CD4-positive, alpha-beta T cell treated with Interleukin-21 for 1 hour (primary cell): ENCODE measurements around the gene PLEKHN1.
"Not testable (repeated sequence)": the region's sequence is repeated elsewhere in the genome, so short reads cannot be mapped to it uniquely, and the experiment has no call there.

ENCODE experiments used
- DNase-seq: peaks from one replicate; pipeline ENCODE4 v3.0.0-alpha.2; 2020

Gene PLEKHN1

DNA sequence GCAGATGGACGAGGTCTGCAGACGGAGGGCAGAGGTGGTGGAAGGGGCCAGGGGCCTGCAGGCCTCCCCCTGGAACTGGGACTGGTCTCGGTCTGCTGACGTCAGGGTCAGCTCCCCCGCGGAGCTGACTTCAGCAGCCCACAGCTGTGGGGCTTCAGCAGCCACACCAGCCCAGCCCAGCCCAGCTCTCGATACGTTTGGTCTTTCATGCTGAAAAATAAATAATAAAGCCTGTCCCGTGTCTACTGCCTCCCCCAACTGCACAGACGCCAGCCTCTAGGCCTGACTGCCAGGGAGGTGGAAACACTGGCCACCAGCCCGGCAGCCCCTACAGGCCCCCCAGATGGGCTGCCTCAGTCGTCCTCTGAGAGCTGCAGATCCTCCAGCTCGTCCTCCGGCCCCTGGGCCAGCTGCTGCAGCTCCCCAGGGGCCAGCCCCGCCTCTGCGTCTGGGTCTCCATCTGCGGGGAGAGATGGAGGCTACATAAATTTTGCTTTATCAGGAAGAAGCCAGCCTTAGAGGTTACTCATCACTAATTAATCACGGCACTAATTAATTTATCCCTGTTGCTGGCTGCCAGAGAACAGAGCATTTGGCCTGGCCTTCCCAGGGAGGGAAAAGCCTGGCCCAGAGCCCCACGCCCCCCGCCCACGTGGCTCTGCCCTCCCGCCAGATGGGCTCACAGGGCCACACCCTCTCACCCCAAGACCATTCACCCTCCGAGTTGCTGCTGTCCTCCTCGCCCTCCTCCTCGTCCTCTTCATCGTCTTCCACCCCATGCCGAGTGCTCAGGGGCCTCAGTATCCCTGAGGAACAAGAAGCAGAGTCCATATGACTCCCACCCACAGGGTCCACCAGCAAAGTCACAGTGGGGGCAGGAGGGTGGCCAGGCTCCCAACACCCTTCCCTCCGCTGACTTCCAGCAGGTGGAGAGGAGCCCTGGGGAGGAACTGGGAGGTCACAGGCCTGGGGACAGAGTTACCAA is 21.6 kb upstream of the PLEKHN1 start:
- DNase-seq, result no peak

DNA sequence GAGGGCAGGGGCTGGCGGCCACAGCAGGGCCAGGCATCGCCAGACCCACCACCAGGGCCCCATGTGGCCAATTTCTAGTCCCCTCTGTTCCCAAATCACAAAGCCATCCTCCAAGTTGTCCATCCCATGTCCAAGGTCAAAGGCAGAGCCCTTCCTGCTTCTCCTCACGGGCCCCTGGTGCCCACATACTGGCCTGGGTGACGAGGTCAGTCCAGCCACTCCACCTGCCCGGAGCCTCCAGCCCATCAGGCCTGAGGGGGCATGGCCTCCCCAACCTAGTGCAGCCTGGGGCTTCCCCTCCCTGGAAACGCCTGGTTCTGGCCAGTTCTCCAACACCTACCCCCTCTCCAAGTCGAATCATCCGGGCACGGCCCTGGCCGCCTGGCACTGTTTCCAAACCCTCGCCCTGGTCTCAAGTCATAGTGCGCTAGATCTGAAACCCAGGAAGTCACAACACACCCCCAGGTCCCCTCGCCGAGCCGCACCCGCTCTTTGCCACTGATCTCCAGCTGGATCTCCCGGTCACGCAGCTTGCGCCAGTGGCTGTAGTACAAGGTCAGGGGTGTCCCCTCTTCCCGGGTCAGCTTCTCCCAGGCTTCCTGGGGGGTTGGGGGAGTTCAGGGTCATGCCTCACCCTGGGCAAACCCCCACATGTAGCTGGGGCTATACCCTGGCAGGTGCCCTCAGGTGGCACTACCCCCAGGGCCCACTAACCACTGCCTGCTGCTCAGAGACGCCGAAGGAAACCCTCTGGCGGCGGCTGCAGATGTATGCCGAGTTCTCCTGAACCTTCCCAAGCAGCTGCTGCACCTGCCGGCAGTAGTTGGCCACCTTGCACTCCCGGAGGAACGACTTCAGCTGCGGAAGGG is 20.4 kb upstream of the PLEKHN1 start:
- DNase-seq, result no peak

DNA sequence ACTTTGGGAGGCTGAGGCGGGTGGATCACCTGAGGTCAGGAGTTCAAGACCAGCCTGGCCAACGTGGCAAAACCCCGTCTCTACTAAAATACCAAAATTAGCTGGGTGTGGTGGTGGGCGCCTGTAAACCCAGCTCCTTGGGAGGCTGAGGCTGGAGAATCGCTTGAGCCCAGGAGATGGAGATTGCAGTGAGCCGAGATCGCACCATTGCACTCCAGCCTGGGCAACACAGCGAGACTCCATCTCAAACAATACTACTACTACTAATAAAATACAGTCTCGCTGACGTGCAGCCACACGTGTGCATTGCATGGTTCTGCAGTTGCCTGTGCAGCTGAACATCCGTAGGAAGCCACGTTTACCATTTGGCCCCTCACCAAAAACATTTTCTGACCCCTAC is 19.5 kb upstream of the PLEKHN1 start:
- DNase-seq, result not testable (repeated sequence)

DNA sequence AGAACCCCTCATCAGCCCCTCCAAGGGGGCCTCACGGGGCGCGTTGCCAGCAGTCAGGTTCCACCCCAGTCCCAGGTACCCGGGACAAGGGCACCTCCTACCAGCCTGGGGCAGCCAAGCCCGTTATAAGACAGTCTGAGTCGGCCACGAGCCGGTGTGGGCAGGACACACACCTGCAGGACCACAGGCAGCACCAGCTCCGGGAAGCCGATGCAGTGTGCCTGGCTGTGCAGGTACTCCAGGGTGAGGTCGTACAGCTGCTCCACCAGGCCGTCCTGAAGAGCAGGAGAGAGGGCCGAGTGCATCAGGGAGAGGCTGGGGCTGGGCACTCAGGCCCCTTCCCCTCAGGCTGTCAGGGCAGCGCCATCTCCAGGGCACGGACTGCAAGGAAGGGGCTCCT is 18.3 kb upstream of the PLEKHN1 start:
- DNase-seq, result no peak

DNA sequence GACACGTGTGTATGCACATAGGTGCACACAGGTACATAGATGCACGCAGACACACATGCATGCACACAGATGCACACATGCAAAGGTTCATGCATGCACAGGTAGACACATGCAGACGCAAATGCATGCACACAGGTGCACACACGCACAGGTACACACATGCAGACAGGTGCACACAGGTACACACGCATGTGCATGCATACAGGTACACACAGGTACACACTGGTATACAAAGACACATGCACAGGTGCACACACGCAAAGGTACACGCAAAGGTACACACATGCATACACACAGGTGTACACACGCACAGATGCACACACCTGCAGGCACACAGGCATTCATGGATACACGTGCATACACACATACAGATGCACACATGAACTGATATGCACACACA is 16.0 kb upstream of the PLEKHN1 start:
- no peak for DNase-seq

DNA sequence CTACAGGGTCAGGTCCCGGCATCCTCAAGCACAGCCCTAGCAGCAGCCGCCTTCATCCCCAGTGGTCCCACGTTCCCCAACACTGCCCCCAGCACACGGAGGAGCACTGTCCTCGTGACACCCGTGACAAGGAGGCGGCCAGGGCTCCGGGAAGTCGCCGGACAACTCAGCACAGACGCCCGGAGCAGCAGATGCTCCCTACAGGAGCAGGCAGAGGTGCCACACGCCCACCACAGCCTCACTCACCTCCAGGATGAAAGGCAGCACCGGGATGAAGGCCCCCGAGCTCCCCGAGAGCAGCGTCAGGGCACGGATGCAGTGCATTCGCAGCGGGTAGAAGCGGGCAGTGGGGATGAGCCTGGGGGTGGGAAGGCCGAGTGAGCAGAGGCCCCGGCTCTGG is 15.4 kb upstream of the PLEKHN1 start:
- DNase-seq, result no peak

DNA sequence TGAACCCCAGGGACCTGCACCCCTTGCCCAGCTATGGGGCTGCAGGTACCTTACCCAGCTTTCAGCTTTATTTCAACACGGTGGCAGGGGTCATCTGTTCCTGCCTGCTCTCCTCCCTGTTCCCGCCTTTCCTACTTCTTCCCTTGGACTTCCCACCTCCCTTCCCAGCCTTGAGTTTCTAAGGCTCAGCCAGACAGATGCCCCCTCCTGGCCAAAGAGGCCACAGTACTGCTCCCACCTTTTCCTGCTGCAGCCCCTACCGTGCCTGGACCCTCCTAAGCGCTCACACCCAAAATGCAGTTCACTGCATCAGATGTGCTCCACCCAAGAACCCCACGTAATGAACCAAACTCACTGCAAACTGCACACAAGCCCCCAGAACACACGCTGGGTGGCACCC is 14.9 kb upstream of the PLEKHN1 start:
- no peak for DNase-seq

DNA sequence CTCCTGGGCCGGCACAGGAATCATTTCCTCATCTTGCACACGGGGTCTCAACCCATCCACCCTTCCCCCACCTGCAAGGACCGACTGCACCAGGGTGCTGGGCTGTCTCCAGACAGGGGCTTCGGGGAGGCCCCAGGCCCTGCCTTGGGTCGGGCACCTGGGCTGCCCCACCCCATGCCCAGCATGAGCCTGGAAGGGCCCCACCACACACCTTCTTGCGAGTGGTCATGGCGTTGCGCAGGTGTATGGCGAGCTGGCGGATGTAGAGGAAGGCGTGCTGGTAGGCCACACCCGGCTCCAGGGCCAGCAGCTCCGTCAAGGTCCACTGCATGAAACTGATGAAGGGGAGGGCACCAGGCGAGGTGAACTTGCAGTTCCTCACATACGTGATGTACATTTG is 14.1 kb upstream of the PLEKHN1 start:
- no peak for DNase-seq

DNA sequence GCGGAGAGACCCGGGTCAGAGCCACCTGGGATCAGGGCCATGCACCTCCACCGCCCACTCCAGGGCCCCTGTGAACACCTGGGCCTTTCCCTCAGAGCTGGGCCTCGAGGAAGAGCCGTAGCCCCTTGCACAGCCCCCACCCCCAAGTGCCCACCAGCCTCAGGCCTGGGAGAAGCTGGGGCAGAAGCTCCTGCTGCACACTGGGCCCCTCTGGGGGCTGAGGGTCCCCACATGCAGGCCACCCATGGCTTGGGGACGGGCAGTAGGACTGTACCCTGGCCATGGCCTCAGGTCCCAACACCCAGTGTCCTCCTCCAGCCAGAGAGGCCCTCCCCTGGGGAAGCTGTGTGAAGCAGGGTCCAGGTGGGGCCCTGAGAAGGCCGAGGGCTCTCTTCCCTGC is 13.7 kb upstream of the PLEKHN1 start:
- no peak for DNase-seq

DNA sequence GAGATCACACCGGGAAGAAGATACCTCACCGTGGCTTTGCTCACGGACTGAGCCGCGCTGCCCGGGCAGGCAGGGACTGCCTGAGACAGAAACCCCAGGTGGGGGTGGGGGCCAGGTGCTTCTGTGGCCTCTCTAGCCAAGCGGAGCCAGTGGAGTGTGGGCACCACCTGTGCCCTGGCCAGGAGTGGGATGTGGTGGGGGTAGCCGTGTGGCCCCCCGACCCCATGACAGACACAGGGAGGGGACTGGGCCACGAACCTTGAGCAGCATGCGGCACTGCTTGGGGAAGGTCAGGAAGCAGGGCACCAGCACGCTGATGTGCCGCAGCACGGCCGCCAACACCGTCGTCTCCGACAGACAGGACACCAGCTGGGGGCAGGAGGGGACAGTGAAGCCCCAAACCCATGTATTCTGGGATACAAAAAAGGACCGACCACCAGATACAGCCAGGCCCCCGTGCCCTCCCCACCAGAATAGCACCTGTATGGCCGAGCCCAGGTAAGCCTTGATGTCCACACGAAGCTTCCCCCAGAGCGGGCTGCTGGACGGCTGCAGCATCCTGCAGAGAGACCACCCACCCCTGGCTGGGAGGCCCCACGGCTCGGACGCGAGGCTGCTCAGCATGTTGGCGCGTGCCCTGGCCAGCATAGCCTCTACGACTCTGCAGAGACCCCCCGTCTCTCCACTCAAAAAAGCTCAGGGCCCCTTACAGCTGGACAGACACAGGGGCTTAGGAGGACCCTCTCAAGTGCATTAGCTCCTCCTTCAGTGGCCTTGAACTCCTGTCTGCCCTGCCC is 12.6 kb upstream of the PLEKHN1 start:
- no peak for DNase-seq

DNA sequence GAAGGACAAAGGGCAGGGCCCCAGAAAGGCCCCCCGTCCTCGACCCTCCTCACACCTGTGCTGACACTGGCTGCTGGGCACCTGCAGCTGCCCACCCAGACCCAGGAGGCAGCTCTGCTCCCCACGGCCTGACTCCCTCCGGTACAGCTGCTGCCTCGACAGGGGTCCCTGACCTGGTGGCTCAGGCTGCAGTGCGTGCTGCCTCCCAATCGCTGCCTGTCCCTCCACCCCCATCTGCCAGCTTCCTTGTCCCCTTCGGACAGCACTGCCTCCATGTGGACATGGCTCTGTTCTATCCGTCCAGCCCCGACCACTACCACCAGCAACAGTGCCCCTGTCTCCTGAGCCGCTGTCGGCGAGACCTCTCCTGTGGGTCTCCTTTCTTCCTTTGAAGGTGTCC is 11.4 kb upstream of the PLEKHN1 start:
- DNase-seq, result no peak

DNA sequence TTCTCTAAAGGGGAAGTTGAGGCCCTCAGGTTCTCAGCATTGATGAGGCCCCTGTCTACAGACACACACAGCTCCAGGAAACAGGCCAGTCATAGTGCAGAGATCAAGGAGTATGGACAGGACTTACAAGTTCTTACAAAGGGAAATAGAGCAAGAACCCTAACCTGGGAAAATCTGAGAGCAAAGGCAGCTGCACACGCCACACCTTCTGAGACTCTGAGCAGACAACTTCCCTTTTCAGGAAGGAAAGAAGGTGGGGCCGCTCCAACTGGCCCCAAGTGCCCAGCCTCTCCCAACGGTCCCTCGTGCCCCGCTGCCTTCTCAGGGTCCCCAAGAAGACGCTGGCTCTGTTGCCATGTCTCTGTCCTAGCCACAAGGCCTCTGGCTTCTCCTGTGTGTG is 10.8 kb upstream of the PLEKHN1 start:
- no peak for DNase-seq

DNA sequence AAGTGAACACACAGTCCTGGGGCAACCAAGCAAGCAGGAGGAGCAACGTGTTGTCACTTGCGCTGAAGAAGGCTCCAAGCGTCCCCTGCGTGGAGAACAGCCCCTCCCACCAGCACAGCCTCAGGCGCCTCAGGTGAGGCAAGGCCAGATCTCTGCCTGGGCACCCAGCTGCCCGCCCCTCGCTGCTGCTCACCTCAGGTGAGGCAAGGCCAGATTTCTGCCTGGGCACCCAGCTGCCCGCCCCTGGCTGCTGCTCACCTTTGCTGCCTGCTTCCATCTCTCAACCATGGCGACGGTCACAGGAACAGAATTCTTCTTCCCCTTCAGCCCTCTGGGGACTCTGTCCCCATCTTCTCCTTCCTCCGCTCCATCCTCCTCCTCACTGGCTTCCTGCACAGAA is 9.6 kb upstream of the PLEKHN1 start:
- DNase-seq, result no peak

DNA sequence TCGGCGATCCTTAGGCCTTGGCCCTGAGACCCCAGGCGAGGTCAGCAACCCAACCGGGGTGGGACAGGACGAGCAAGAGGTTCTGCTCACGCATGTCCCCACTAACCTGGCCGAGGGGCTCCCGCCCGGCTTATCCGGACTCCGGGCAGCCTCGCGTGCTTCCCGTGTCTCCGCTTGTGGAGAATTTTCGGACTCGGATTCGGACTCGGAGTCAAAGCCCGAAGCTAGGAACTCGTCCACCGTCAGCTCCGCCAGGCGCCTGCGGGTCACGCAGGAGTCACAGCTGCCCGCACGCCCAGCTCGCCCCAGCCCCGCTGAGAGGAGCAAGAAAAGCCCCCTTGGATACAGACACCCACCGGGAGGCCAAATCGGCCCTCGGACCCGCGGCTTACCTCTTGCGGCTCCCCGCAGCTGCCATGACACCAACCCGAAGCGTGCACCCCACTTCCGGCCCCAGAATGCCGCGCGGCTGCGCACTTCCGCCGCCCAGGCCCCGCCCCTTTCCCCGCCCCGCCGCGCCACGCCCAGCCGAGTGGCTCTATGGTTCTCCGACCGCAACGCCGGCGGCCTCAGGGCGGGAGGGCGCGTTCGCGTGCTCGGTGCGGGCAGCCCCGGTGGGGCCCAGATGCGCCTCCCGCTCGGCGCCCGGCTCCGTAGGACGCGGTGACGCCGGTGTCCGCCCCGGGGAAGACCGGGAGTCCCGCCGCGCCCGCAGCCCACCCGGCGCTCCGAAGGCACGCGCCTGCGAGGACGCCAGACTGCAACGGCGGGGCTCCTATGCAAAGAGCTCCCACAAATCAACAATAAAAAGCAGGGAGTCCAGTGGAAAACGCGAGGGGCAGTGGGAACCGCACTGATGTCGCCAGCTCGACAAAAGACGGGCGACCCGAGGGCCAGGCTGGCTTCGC is 7.2 kb upstream of the PLEKHN1 start, which contains the start of gene NOC2L:
Gene NOC2L (minus strand): TSS at position 434 of the 908 bp plus-strand sequence. CDS start 16 bp downstream, at position 418.
- peak; percentile 97 for DNase-seq

DNA sequence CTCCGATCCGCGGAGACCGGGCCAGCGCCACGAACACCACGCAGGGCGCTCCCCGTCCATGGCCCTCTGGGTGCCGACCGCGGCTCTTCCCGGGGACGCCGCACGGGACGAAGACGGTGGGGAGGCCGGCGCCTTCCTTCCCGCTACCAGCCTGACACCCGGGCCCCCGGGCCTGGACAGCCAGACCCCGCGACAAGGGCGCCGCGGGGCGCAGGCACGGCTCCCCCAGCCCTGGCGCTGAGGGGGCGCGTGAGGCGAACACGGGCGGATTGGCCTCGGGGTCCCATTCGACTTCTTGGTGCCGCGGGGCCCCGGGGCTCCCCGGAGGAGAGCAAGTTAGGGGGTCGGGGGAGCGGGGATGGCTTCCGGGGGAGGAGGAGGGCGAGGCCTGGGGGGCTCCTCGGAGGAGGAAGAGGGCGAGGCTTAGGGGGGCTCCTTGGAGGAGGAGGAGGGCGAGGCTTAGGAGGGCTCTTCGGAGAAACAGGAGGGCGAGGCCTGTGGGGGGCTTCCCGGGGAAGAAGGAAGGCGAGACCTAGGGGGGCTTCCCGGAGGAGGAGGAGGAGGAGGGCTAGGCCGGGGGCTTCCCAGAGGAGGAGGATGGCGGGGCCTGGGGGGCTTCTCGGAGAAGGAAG is 6.4 kb upstream of the PLEKHN1 start:
- no peak for DNase-seq

DNA sequence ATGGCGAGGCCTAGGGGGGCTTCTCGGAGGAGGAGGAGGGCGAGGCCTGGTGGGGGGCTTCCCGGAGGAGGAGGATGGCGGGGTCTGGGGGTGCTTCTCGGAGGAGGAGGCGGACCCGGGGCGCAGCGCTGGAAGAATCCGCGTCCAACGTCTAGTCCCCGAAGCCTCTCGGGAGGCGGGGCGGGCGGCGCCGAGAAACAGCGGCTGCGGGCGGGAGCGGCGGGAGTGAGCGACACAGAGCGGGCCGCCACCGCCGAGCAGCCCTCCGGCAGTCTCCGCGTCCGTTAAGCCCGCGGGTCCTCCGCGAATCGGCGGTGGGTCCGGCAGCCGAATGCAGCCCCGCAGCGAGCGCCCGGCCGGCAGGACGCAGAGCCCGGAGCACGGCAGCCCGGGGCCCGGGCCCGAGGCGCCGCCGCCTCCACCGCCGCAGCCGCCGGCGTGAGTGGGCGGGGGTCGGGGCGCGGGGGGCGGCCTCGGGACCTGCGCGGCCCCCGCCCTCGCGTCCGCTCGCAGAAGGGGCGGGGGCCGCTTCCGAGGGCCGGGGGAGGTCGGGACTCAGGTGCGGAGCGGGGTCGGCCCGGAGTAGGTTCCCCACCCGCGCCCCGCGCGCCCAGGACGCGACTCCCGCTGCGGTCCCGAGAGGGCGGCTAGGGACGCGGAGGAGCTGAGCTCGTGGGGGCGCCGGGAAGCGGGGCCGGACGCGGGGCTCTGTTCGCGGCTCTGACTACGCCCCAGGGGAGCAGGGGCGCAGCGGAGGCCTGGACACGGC is 5.7 kb upstream of the PLEKHN1 start, which contains the start of gene KLHL17:
Gene KLHL17 (plus strand): TSS at position 222 of the 769 bp plus-strand sequence. CDS start 110 bp downstream, at position 332.
- DNase-seq, result peak; percentile 80

DNA sequence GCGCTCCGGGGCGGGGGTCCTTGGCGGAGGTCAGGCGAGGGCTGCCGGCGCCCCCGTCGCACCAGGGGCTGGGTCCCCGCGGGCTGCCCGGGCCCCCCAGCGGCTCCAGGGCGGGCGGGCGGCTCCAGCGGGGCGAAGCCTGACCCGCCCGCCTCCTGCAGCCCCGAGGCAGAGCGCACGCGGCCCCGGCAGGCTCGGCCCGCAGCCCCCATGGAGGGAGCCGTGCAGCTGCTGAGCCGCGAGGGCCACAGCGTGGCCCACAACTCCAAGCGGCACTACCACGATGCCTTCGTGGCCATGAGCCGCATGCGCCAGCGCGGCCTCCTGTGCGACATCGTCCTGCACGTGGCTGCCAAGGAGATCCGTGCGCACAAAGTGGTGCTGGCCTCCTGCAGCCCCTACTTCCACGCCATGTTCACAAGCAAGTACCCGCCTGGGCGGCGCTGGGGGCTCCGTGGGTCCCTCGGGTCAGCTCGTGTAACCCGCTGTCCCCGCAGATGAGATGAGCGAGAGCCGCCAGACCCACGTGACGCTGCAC is 5.1 kb upstream of the PLEKHN1 start:
- no peak for DNase-seq

DNA sequence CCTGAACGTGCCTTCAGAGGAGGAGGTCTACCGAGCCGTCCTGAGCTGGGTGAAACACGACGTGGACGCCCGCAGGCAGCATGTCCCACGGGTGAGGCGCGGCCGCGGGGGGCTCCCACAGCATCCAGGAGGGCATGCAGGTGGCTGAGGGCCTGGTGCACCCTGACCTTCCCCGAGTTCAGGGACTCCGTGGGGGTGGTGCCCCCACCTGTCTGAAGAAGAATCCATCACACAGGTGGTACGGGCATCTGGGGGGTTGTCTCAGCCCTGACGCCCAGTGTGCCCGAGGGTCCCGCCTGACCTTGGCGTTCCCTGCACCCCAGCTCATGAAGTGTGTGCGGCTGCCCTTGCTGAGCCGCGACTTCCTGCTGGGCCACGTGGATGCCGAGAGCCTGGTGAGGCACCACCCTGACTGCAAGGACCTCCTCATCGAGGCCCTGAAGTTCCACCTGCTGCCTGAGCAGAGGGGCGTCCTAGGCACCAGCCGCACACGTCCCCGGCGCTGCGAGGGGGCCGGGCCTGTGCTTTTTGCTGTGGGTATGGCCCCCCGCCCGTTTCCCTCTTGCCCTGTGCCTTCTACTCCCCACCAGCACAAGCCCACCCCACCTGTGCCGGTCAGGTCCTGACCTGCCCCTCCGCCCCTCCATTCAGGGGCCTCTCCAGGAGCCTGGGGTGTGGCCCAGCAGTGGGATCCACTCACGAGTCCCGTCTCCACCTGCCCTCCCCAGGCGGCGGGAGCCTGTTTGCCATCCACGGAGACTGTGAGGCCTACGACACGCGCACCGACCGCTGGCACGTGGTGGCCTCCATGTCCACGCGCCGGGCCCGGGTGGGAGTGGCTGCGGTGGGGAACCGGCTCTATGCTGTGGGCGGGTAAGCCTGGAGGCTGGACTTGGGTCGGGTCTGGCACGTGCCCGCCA is 3.6 kb upstream of the PLEKHN1 start:
- no peak for DNase-seq

DNA sequence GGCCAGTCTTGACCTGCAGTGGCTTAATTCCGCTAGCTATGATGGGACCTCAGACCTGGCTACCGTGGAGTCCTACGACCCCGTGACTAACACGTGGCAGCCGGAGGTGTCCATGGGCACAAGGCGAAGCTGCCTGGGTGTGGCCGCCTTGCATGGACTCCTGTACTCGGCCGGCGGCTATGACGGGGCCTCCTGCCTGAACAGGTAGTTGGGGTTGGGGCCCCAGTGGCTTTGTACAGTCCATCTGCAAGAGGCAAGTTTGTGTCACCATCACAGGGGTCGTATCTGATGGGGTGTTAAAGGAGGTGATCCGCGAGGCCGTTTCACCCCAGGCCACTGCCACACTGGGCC is 3.0 kb upstream of the PLEKHN1 start:
- DNase-seq, result no peak
